Measurements from ENCODE around the gene GABBR2. TPM values are rescaled to one million over a fixed set of nuclear protein-coding genes. Genes with fewer than 3 reads are reported as not detected.

GABBR2 gene
- polyA plus RNA-seq, 1 of the 3 experiments (the other 2 are of a cell fraction): not detected

- TF ChIP-seq FOXJ3 (CRISPR knock-in tag; IDR thresholded peaks at IDR 0.05) (peak; percentile 99), GABPA (IDR thresholded peaks at IDR 0.05; ENCODE audit: low read depth) (no peak), EP300 (IDR thresholded peaks at IDR 0.05; ENCODE audit: borderline replicate concordance in 1 of 2, low read depth in 1 of 2, low read length in 1 of 2) (peak in 1 of 2 experiments; percentile 98; a peak in 2 of 4 replicates), TCF12 (IDR thresholded peaks at IDR 0.05) (peak; percentile 67), RCOR1 (IDR thresholded peaks at IDR 0.05; ENCODE audit: low read length) (peak; percentile 99), SMC3 (IDR thresholded peaks at IDR 0.05; ENCODE audit: low read depth, low read length) (no peak), TEAD4 (IDR thresholded peaks at IDR 0.05; ENCODE audit: borderline replicate concordance, insufficient read depth) (peak; percentile 49; the same call in 1 of the 2 replicates), CHD2 (IDR thresholded peaks at IDR 0.05; ENCODE audit: low read length, partially characterized antibody) (peak; percentile 91), RAD21 (IDR thresholded peaks at IDR 0.05; ENCODE audit: low read length) (peak; percentile 20; the same call in 1 of the 2 replicates), JUND (IDR thresholded peaks at IDR 0.05) (no peak), POLR2AphosphoS5 (IDR thresholded peaks at IDR 0.05; ENCODE audit: low read depth, low read length) (peak; percentile 70), GATA2 (CRISPR knock-in tag; IDR thresholded peaks at IDR 0.05) (peak; percentile 99)
- TF ChIP-seq, protein P1, sequence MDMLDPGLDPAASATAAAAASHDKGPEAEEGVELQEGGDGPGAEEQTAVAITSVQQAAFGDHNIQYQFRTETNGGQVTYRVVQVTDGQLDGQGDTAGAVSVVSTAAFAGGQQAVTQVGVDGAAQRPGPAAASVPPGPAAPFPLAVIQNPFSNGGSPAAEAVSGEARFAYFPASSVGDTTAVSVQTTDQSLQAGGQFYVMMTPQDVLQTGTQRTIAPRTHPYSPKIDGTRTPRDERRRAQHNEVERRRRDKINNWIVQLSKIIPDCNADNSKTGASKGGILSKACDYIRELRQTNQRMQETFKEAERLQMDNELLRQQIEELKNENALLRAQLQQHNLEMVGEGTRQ (IDR thresholded peaks at IDR 0.05; ENCODE audit: borderline replicate concordance, low read depth, low read length): no peak
- TF ChIP-seq, protein P2, sequence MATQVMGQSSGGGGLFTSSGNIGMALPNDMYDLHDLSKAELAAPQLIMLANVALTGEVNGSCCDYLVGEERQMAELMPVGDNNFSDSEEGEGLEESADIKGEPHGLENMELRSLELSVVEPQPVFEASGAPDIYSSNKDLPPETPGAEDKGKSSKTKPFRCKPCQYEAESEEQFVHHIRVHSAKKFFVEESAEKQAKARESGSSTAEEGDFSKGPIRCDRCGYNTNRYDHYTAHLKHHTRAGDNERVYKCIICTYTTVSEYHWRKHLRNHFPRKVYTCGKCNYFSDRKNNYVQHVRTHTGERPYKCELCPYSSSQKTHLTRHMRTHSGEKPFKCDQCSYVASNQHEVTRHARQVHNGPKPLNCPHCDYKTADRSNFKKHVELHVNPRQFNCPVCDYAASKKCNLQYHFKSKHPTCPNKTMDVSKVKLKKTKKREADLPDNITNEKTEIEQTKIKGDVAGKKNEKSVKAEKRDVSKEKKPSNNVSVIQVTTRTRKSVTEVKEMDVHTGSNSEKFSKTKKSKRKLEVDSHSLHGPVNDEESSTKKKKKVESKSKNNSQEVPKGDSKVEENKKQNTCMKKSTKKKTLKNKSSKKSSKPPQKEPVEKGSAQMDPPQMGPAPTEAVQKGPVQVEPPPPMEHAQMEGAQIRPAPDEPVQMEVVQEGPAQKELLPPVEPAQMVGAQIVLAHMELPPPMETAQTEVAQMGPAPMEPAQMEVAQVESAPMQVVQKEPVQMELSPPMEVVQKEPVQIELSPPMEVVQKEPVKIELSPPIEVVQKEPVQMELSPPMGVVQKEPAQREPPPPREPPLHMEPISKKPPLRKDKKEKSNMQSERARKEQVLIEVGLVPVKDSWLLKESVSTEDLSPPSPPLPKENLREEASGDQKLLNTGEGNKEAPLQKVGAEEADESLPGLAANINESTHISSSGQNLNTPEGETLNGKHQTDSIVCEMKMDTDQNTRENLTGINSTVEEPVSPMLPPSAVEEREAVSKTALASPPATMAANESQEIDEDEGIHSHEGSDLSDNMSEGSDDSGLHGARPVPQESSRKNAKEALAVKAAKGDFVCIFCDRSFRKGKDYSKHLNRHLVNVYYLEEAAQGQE (IDR thresholded peaks at IDR 0.05; ENCODE audit: low read depth, low read length): no peak
- TF ChIP-seq, protein P3, sequence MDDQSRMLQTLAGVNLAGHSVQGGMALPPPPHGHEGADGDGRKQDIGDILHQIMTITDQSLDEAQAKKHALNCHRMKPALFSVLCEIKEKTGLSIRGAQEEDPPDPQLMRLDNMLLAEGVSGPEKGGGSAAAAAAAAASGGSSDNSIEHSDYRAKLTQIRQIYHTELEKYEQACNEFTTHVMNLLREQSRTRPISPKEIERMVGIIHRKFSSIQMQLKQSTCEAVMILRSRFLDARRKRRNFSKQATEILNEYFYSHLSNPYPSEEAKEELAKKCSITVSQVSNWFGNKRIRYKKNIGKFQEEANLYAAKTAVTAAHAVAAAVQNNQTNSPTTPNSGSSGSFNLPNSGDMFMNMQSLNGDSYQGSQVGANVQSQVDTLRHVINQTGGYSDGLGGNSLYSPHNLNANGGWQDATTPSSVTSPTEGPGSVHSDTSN (IDR thresholded peaks at IDR 0.05): no peak
- Histone ChIP-seq H3K27me3 (ENCODE audit: insufficient read depth) (peaks cover 44% of the 10 kb centered on the region; the same call in 1 of the 2 replicates), H3K4me1 (ENCODE audit: control insufficient read depth in 1 of 2, insufficient read depth in 2 of 2, low read depth in 1 of 2, low read length in 1 of 2) (peaks cover 0 to 17% of the 10 kb centered on the region in 2 experiments; a peak in 2 of 4 replicates), H3K9me2 (no peaks in the 10 kb centered on the region), H3K36me3 (replicated peaks in 1 of 2; ENCODE audit: control insufficient read depth in 1 of 2, insufficient read depth in 2 of 2, low read length in 1 of 2) (no peaks in the 10 kb centered on the region), H3K9me3 (no peaks in the 10 kb centered on the region), H4K20me1 (ENCODE audit: insufficient read depth) (no peaks in the 10 kb centered on the region), H3K4me3 (ENCODE audit: low read depth in 2 of 2, low read length in 1 of 2) (no peak overlapping the region), H3F3A (replicated peaks; ENCODE audit: insufficient read depth) (no peaks in the 10 kb centered on the region), H3K4me2 (no peak overlapping the region), H3K79me2 (ENCODE audit: insufficient read depth) (no peaks in the 10 kb centered on the region), H3K27ac (ENCODE audit: low read depth in 2 of 2, low read length in 1 of 2) (peak overlapping the region in 1 of 2 experiments; percentile 73; a peak in 2 of 4 replicates), H2AFZ (ENCODE audit: low read depth) (no peak overlapping the region), H3K9ac (no peak overlapping the region)
- ChIA-PET CTCF (interaction anchor here (0.9 to 1.6 kb wide), 5 partner anchors 16 to 496 kb away, joined by 3 to 5 read pairs (median 3); partner anchors contain the start of gene TRIM14), POLR2A (interaction anchor here (0.9 to 1.3 kb wide), 2 partner anchors 25 to 358 kb away, joined by 4 to 5 read pairs; partner anchors contain the start of gene TRMO)
- DNase-seq: peak; percentile 85
- WGBS (ENCODE audit: low lambda C conversion rate): 23% methylated on average over 6 of the region's 6 CpGs
These were observed 428.2 kb downstream of the GABBR2 start for GRCh38 chr9:98280574-98280973.
